CD14-positive monocyte (primary cell): Measurements from ENCODE around the gene VPS16. TPM values are rescaled to one million over a fixed set of nuclear protein-coding genes. Genes with fewer than 3 reads are reported as not detected.

Experiments used
- DNase-seq, 3 donors: peaks; one replicate each; pipeline ENCODE4 v3.0.0-alpha.2; 2011 to 2022
- H2AFZ ChIP-seq: 2 replicates; pipeline ENCODE4 v1.6.0; 2012; ENCODE audit warnings: mild to moderate bottlenecking, low read depth, low read length, inconsistent platforms; ENCODE audit not compliant: insufficient read depth, poor library complexity, severe bottlenecking
- H3K27ac ChIP-seq, 2 donors: 1 replicate in 1 of 2; 2 replicates in 1 of 2; pipeline ENCODE4 v1.5.1; 2012 to 2013; ENCODE audit warnings: low read length in 2 of 2, control low read depth in 1 of 2, inconsistent platforms in 1 of 2, low read depth in 1 of 2, mild to moderate bottlenecking in 1 of 2
- H3K27me3 ChIP-seq, 2 donors: one replicate each; pipeline versions ENCODE4 v1.6.0 to v1.6.1; 2011 to 2013; ENCODE audit warnings: low read length in 2 of 2; ENCODE audit not compliant: control insufficient read depth in 2 of 2, insufficient read depth in 2 of 2
- H3K36me3 ChIP-seq, 2 donors: replicated peaks in 1 of 2; 1 replicate in 1 of 2; 2 replicates in 1 of 2; pipeline versions ENCODE4 v1.5.1 to v1.6.1; 2012 to 2013; ENCODE audit warnings: low read length in 2 of 2, control low read depth in 1 of 2, inconsistent platforms in 1 of 2, mild to moderate bottlenecking in 1 of 2; ENCODE audit not compliant: insufficient read depth in 2 of 2, control insufficient read depth in 1 of 2
- H3K4me1 ChIP-seq, 2 donors: 1 replicate in 1 of 2; 2 replicates in 1 of 2; pipeline versions ENCODE4 v1.5.1 to v1.6.1; 2012 to 2013; ENCODE audit warnings: low read length in 2 of 2, control low read depth in 1 of 2, inconsistent platforms in 1 of 2, mild to moderate bottlenecking in 1 of 2, moderate library complexity in 1 of 2; ENCODE audit not compliant: insufficient read depth in 2 of 2, control insufficient read depth in 1 of 2
- H3K4me2 ChIP-seq: replicated peaks from 2 replicates; pipeline ENCODE3; 2012; ENCODE audit warnings: low read length, moderate library complexity, mild to moderate bottlenecking; ENCODE audit not compliant: poor library complexity, severe bottlenecking; ENCODE audit errors: extremely low read depth
- H3K4me3 ChIP-seq, 3 experiments: fragments of 200-600 bp in 1 of 3; sonication (generic) in 1 of 3; replicated peaks in 1 of 3; 1 replicate in 2 of 3; 2 replicates in 1 of 3; pipeline ENCODE4 v1.5.1; 2011 to 2013; ENCODE audit warnings: low read length in 3 of 3, mild to moderate bottlenecking in 3 of 3, control low read depth in 2 of 3, low read depth in 2 of 3, inconsistent platforms in 1 of 3, moderate library complexity in 1 of 3
- H3K79me2 ChIP-seq: 2 replicates; pipeline ENCODE4 v1.6.0; 2012; ENCODE audit warnings: mild to moderate bottlenecking, control low read depth, inconsistent platforms, low read length, moderate library complexity; ENCODE audit not compliant: insufficient read depth
- H3K9ac ChIP-seq: 2 replicates; pipeline ENCODE4 v1.6.0; 2017; ENCODE audit warnings: low read length, mild to moderate bottlenecking; ENCODE audit not compliant: insufficient read depth, poor library complexity, severe bottlenecking
- H3K9me3 ChIP-seq, 2 donors: replicated peaks in 1 of 2; 1 replicate in 1 of 2; 2 replicates in 1 of 2; pipeline versions ENCODE4 v1.5.1 to v1.6.1; 2012 to 2013; ENCODE audit warnings: low read length in 2 of 2, control low read depth in 1 of 2; ENCODE audit not compliant: control insufficient read depth in 1 of 2, insufficient read depth in 1 of 2
- H4K20me1 ChIP-seq: 2 replicates; pipeline ENCODE4 v1.6.0; 2012; ENCODE audit warnings: mild to moderate bottlenecking, low read length, control low read depth, moderate library complexity; ENCODE audit not compliant: insufficient read depth
- H3K27ac Mint-ChIP-seq, 7 donors: one replicate each; pipeline ENCODE4 v1.8.0; 2020; ENCODE audit warnings: mild to moderate bottlenecking in 7 of 7, mixed read lengths in 7 of 7, moderate library complexity in 6 of 7, inconsistent platforms in 2 of 7
- H3K27me3 Mint-ChIP-seq, 3 donors: one replicate each; pipeline ENCODE4 v1.8.0; 2021 to 2022; ENCODE audit warnings: low read depth in 3 of 3, mild to moderate bottlenecking in 3 of 3, mixed read lengths in 3 of 3, moderate library complexity in 3 of 3, inconsistent platforms in 1 of 3
- H3K36me3 Mint-ChIP-seq, 2 donors: one replicate each; pipeline ENCODE4 v1.8.0; 2020; ENCODE audit warnings: mixed read lengths in 2 of 2, inconsistent platforms in 1 of 2, mild to moderate bottlenecking in 1 of 2
- H3K4me1 Mint-ChIP-seq: one replicate; pipeline ENCODE4 v1.8.0; 2020; ENCODE audit warnings: mild to moderate bottlenecking, mixed read lengths
- H3K4me3 Mint-ChIP-seq, 2 donors: one replicate each; pipeline ENCODE4 v1.8.0; 2020; ENCODE audit warnings: mild to moderate bottlenecking in 2 of 2, mixed read lengths in 2 of 2, moderate library complexity in 1 of 2
- H3K9me3 Mint-ChIP-seq, 7 donors: one replicate each; pipeline ENCODE4 v1.8.0; 2020 to 2022; ENCODE audit warnings: mixed read lengths in 7 of 7, mild to moderate bottlenecking in 6 of 7, moderate library complexity in 6 of 7, inconsistent platforms in 2 of 7
- CTCF ChIP-seq: fragments of 200-600 bp; IDR thresholded peaks from one replicate; pipeline ENCODE4 v1.8.0; 2022; ENCODE audit warnings: antibody characterized with exemption, mild to moderate bottlenecking
- WGBS: methylation state at CpG from one replicate; pipeline ENCODE4 v1.1.5; 2013; ENCODE audit warnings: missing lambda C conversion rate; ENCODE audit not compliant: insufficient coverage; 5-methylcytosine and 5-hydroxymethylcytosine counted together
- intact Hi-C, 2 donors: fragments of 100-400 bp; cut with micrococcal nuclease; formaldehyde crosslinking; loops; one replicate each; pipeline versions ENCODE4 v1.15.0 to v1.15.1; 2023
- polyA plus RNA-seq, 3 donors: library from polyadenylated mRNA; depleted of rRNA in 1 of 3; unstranded in 2 of 3; stranded (reverse) in 1 of 3; fragments of 300-500 nt in 2 of 3; fragments of >200 nt in 1 of 3; fragmentation: Illumina TruSeq in 2 of 3; gene quantifications; 1 replicate in 2 of 3; 2 replicates in 1 of 3; pipeline ENCODE4 v1.2.3, GENCODE V29; 2012 to 2021

VPS16 gene
- polyA plus RNA-seq, 3 donors, result 33.3 to 87.0 (median 34.5) TPM

- intact Hi-C loops, result no loop called here
- no peak overlapping the region for H3K4me2 ChIP-seq
- H3K27ac ChIP-seq, result no peak overlapping the region
- H3K9ac ChIP-seq, result no peak overlapping the region
- H3K27ac Mint-ChIP-seq, result peak overlapping the region in 1 of 7 donors; percentile 12
- no peak overlapping the region for H3K4me3 Mint-ChIP-seq
- no peaks in the 10 kb centered on the region for H3K36me3 ChIP-seq
- peaks cover 13 to 20% (median 18%) of the 10 kb centered on the region in 3 donors for H3K27me3 Mint-ChIP-seq
- DNase-seq, result no peak
- H3K36me3 Mint-ChIP-seq, result no peaks in the 10 kb centered on the region
- WGBS, result 93% methylated on average over 7 of the region's 8 CpGs
- no peaks in the 10 kb centered on the region for H3K4me1 ChIP-seq
- no peaks in the 10 kb centered on the region for H3K79me2 ChIP-seq
- no peaks in the 10 kb centered on the region for H3K4me1 Mint-ChIP-seq
- peaks cover 0 to 15% (median 11%) of the 10 kb centered on the region in 7 donors for H3K9me3 Mint-ChIP-seq
- no peaks in the 10 kb centered on the region for H3K9me3 ChIP-seq
- no peaks in the 10 kb centered on the region for H4K20me1 ChIP-seq
- no peak overlapping the region for H3K4me3 ChIP-seq
- peaks cover 4 to 16% of the 10 kb centered on the region in 2 donors for H3K27me3 ChIP-seq
- no peak for TF ChIP-seq CTCF
- H2AFZ ChIP-seq, result no peak overlapping the region
Observed at GRCh38 chr20:2815242-2815900, 25.2 kb upstream of the VPS16 start.

GRCh38 chr20:2816030-2816582 lies 24.4 kb upstream of the VPS16 start, which contains the start of gene TMEM239:
Gene TMEM239 (plus strand): TSS chr20:2816364. CDS start chr20:2816555, 191 bp downstream.
- Mint-ChIP-seq H3K4me1 (no peaks in the 10 kb centered on the region), H3K36me3 (no peaks in the 10 kb centered on the region), H3K27ac (peak within 1 kb of the TSS in 1 of 7 donors; percentile 12), H3K4me3 (no peak within 1 kb of the TSS), H3K9me3 (peaks cover 0 to 17% (median 11%) of the 10 kb centered on the region in 7 donors), H3K27me3 (peaks cover 20 to 27% (median 21%) of the 10 kb centered on the region in 3 donors)
- WGBS, result 88% methylated on average over 3 of the region's 10 CpGs
- Histone ChIP-seq H3K4me1 (no peaks in the 10 kb centered on the region), H3K79me2 (no peaks in the 10 kb centered on the region), H3K36me3 (no peaks in the 10 kb centered on the region), H3K9ac (no peak within 1 kb of the TSS), H3K27ac (no peak within 1 kb of the TSS), H4K20me1 (no peaks in the 10 kb centered on the region), H2AFZ (no peak within 1 kb of the TSS), H3K27me3 (peaks cover 10 to 24% of the 10 kb centered on the region in 2 donors), H3K4me3 (no peak within 1 kb of the TSS), H3K4me2 (no peak within 1 kb of the TSS), H3K9me3 (no peaks in the 10 kb centered on the region)
- TF ChIP-seq CTCF, result no peak
- DNase-seq, result no peak
- intact Hi-C loops, result no loop called here
